ENCODE measurements around the gene BBOX1.
A peak's percentile ranks its signal among the peaks of the same experiment; 100 is the strongest.

BBOX1 gene

DNA sequence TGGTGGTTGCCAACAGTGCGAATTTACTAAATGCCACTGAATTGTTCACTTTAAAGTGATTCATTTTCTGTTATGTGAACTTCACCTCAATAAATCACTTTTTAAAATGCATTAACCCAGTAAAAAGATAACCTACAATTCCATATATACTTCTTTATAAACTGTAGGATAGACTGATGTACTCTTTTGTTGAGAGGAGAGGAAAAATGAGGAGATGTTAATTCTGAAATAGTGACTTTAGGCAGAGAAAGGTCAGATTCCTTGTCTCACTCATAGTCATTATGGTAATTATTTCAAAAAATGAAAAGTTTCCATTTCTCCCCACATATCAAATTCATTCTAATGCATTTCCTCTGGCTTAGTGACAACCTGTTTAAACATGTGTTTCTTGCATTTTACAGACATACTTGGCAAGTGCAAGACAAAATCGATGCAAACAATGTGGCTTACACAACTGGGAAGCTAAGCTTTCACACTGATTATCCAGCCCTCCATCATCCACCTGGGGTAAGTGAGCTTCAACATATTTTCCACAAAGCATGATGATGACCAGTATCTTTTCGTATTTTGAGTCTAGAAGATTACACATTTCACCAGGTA, 74.5 kb downstream of the BBOX1 start:
- TF ChIP-seq, protein P1, sequence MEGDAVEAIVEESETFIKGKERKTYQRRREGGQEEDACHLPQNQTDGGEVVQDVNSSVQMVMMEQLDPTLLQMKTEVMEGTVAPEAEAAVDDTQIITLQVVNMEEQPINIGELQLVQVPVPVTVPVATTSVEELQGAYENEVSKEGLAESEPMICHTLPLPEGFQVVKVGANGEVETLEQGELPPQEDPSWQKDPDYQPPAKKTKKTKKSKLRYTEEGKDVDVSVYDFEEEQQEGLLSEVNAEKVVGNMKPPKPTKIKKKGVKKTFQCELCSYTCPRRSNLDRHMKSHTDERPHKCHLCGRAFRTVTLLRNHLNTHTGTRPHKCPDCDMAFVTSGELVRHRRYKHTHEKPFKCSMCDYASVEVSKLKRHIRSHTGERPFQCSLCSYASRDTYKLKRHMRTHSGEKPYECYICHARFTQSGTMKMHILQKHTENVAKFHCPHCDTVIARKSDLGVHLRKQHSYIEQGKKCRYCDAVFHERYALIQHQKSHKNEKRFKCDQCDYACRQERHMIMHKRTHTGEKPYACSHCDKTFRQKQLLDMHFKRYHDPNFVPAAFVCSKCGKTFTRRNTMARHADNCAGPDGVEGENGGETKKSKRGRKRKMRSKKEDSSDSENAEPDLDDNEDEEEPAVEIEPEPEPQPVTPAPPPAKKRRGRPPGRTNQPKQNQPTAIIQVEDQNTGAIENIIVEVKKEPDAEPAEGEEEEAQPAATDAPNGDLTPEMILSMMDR (IDR thresholded peaks at IDR 0.05; ENCODE audit: low read depth, low read length) = no peak
- H3K4me3 ChIP-seq (ENCODE audit: low read depth, low read length) = no peak overlapping the region
- in situ Hi-C loops (cut with HindIII; ENCODE audit: low sequenced_read_pairs) = no loop called here
- DNase-seq (ENCODE audit: low read depth, low spot score) = no peak

DNA sequence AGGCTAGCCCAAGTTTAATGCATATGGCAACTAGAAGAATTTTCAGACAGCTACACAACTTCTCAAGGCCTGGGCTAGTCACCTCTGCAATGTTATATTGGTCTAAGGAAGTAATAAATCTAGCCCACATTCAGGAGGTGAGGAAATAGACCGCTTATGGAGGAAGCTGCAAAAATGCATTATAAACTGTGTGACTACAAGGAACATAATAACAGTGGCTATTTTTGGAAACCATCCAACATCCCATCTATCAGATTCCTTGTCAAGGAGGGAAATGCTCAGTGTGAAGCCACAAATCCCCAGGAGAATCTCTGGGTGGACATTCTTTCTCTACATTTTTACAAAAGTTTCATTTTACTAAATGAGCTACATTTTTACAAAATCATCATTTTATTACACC, 76.1 kb downstream of the BBOX1 start:
- DNase-seq (ENCODE audit: low read depth, low spot score) = peak; percentile 86
- H3K4me3 ChIP-seq (ENCODE audit: low read depth, low read length) = no peak overlapping the region
- in situ Hi-C loops (cut with HindIII; ENCODE audit: low sequenced_read_pairs) = no loop called here
- TF ChIP-seq, protein P1 (IDR thresholded peaks at IDR 0.05; ENCODE audit: low read depth, low read length) = no peak

DNA sequence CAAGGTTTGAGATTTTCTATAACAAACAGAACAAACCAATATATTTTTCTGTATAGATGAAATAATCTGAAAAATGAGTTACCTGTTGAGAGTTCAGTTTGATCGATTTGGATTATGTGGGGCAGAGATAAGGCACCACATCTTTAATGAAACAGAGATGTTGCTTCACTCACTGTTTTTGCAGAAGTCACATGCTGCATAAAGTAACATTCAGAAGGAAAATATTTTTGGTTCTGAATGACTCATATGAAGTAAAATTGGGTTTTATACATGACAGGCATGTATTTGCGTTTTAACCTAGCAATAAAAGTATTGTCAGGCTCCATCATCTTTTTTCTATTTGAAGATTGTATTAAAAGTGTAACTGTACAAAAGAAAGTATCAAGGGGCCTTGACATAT, 77.8 kb downstream of the BBOX1 start:
- TF ChIP-seq, protein P1 (IDR thresholded peaks at IDR 0.05; ENCODE audit: low read depth, low read length) = no peak
- no peak for DNase-seq (ENCODE audit: low read depth, low spot score)
- in situ Hi-C loops (cut with HindIII; ENCODE audit: low sequenced_read_pairs) = no loop called here
- no peak overlapping the region for H3K4me3 ChIP-seq (ENCODE audit: low read depth, low read length)

DNA sequence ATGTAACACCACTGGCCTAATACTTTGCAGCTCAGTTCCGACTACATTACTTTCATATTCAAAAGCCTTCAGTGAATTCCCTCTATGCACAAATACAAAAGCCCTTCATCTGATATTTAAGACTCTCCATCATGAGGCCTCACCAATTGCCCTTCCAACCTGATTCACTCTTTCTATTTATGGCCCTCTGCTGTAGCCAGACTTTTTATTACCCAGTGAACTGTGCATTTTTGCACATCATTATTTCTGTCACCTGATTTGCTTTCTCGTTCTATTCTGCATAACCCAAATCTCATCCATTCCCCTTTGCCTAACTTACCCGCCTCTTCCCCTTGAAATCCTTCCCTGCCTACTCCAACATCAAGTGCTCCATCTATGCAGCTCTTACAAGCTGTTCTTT, 78.3 kb downstream of the BBOX1 start:
- DNase-seq (ENCODE audit: low read depth, low spot score) = no peak
- in situ Hi-C loops (cut with HindIII; ENCODE audit: low sequenced_read_pairs) = no loop called here
- TF ChIP-seq, protein P1 (IDR thresholded peaks at IDR 0.05; ENCODE audit: low read depth, low read length) = no peak
- no peak overlapping the region for H3K4me3 ChIP-seq (ENCODE audit: low read depth, low read length)

DNA sequence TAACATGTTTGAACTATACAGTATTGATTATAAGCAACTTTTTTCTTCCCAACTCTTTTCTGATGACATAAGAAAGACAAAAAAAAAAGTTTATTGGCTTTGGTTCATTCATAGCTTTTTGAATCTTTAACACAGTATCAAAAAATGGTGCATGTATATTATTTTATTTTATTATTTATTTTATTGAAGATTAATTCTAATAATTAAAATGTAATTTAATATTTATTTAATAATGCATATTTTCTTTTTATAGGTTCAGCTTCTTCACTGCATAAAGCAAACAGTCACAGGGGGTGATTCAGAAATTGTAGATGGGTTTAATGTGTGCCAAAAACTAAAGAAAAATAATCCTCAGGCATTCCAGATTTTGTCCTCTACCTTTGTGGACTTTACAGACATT, 78.8 kb downstream of the BBOX1 start:
- in situ Hi-C loops (cut with HindIII; ENCODE audit: low sequenced_read_pairs) = no loop called here
- TF ChIP-seq, protein P1 (IDR thresholded peaks at IDR 0.05; ENCODE audit: low read depth, low read length) = no peak
- no peak for DNase-seq (ENCODE audit: low read depth, low spot score)
- no peak overlapping the region for H3K4me3 ChIP-seq (ENCODE audit: low read depth, low read length)

DNA sequence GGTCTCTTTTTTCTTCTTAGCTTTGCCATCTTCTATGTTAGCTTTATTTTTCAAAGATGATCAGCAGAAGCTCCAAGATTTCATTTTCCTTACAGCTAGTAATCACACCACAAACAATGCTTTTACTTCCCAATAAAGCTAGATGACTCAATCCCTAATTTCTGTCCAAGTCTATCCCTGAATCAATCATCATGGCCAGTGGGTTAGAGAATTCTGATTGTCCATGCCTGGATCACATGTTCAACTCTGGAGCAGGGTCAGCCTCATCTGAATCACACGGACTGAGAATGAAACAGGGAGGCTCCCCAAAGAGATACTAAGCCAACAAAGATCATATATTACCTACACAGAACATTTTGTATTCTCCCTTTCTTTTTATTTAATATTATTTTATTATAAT, 79.6 kb downstream of the BBOX1 start:
- no peak overlapping the region for H3K4me3 ChIP-seq (ENCODE audit: low read depth, low read length)
- in situ Hi-C loops (cut with HindIII; ENCODE audit: low sequenced_read_pairs) = no loop called here
- no peak for DNase-seq (ENCODE audit: low read depth, low spot score)
- TF ChIP-seq, protein P1 (IDR thresholded peaks at IDR 0.05; ENCODE audit: low read depth, low read length) = no peak

DNA sequence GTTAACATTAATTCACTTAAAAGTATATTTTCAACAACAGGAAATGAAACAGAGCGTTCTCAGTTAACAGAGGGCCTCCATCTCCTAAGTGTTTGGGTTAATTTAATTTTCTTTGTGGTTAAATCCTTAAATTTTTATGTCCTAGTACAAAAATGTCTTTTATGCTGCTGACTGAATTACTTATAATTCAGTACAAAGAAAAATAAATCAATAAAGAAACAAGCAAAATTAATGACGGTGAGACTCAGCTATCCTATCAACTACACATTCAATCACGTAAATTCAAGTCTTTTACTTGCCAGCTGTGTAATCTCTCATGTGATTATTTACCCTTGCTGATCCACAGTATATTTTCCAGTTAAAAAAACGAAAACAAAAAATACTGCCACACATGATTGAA, 81.4 kb downstream of the BBOX1 start:
- no peak overlapping the region for H3K4me3 ChIP-seq (ENCODE audit: low read depth, low read length)
- DNase-seq (ENCODE audit: low read depth, low spot score) = no peak
- TF ChIP-seq, protein P1 (IDR thresholded peaks at IDR 0.05; ENCODE audit: low read depth, low read length) = no peak
- in situ Hi-C loops (cut with HindIII; ENCODE audit: low sequenced_read_pairs) = no loop called here

Data from astrocyte of the spinal cord (primary cell).